Measurements from ENCODE around the gene INPP5J.

DNA sequence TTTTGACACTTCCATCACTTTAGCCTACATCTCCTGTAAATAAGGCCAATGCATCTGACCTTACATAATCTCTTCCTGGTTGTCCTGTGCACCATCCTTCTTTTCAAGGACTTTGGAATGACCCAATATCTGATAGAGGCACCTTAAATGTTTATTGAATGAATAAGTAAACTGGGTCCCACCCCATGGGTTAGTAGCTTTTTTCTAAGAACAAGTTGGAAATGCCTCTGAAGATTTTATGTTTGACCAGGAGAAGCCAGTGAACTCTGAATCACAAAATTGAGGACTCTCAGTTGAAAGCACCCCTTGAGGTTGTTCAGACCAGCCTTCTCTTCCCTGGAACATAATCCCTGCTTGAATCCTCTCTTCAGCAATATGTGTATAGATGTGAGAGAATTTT lies 38.6 kb downstream of the INPP5J start:
- TF ChIP-seq POLR2A (IDR thresholded peaks at IDR 0.05; ENCODE audit: low read depth, low read length): no peak
- no peak for TF ChIP-seq POLR2AphosphoS5 (IDR thresholded peaks at IDR 0.05; ENCODE audit: low read depth, low read length)
